Fibroblast of skin of abdomen (primary cell): ENCODE results near the gene LRRC32.
"Not testable (repeated sequence)": the region's sequence is repeated elsewhere in the genome, so short reads cannot be mapped to it uniquely, and the experiment has no call there.

Experiments
- DNase-seq: peaks from one replicate; pipeline ENCODE4 v3.0.0-alpha.2; 2013

Gene LRRC32

DNA sequence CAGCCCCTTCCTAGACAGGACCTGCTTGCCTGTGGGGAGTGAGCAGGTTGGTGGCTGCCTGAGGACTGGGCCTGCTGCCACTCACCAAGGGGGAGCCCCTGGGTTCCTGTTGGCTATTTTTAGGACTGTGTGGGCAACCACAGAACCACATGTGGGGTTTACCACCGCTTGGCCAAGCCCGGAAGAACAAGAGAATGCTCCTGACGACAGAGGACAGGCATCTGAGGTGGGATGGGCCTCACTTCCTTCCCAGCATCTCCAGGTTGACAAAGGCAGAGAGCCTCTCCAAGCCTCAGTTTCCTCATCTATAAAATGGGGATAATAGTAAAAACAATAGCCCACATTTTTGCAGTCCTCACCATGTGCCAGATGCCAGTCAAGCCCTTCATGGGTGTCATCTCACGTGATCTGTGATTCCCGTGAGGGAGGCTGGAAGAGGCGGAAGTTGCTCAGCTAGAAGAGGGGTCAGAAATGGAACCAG, 43.6 kb downstream of the LRRC32 start:
- peak; percentile 74 for DNase-seq

DNA sequence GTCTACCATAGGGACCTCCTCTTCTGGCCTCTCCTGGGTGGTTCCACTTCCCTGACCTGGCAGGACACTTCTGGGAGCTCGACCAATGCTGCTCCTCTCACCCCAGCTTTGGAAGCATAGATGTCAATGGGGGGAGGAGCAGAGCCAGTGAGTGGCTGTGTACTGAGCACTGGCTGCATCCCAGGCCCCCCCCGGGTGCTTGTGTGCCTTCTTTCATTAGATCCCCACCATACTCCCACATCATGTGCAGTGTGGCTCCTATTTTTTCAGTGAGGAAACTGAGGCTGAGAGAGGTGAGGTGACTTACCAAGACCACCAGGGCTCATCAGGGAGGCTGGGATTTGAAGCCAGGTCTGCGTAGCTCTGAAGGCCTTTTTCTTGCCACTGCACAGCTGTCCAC, 44.3 kb downstream of the LRRC32 start:
- DNase-seq: no peak

DNA sequence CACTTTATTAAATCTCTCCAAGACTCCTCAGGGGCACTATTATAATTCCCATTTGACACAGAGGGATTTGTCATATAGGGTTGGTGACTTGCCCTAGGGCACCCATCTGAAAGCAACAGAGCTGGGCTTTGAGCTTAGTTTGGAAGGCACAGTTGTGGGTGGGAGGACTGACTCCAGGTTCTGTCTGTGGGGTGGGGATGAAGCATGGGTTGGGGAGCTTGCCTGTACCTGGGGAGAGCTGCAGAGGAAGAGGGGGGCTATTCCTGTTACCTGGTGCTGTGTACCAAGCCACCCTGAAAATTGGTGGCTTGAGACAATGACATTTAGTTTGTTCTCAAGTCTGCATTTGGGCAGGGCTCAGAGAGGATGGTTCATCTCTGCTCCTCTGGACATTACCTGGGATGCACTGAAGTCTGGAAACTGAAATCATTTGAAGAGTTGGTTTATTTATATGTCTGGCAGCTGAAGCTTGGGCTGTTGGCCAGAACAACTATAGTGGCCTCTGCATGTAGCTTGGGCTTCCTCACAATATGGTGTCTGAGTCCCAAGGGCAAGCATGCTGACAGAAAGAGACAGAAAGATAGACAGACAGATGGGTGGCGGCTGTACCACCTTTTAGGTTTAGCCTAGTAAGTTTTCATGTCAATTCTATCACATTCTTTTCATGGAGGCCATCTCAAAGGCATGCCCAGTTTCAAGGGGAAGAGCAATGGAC, 44.9 kb downstream of the LRRC32 start:
- DNase-seq: no peak

DNA sequence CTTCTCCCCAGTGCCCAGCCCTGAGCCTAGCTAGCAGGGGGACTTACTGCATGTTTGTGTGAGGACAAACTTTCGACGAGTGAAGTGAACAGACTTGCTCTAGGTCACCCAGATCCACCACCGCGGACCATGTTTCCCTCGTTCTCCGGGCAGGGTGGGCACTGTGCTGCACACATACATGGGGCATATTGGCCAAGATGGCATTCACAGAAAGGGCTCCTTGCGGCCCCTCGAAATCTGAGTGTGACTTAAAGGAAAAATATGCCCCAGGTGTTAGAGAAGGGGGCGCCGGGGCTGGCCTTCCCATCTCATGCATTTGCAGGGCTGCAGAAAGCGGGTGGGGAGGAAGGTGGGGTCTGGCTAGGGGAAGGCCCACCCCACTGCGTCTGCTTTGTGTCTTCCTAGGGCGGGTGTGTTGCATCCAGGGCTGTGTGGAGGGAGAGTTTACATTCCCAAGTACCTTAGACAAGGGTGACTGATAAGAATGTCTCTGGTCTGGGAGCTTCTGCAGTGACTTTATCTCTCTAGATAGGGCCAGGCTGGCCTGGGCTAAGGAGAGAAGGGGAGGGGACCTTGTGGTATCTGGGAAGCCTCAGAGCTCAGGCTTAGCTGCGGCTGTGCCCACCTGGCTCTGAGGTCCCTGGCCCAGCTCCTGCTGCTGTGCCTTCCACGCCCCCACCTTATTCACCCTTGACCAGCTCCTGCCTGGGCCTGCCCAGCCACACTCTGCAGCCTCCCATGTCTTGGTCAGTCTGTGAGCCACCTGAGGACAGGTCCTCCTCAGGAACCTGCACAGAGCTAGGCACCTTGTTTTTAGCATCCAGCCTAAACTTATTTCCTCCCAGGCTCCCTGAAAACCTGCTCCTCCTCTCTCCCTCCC, 45.8 kb downstream of the LRRC32 start:
- no peak for DNase-seq

DNA sequence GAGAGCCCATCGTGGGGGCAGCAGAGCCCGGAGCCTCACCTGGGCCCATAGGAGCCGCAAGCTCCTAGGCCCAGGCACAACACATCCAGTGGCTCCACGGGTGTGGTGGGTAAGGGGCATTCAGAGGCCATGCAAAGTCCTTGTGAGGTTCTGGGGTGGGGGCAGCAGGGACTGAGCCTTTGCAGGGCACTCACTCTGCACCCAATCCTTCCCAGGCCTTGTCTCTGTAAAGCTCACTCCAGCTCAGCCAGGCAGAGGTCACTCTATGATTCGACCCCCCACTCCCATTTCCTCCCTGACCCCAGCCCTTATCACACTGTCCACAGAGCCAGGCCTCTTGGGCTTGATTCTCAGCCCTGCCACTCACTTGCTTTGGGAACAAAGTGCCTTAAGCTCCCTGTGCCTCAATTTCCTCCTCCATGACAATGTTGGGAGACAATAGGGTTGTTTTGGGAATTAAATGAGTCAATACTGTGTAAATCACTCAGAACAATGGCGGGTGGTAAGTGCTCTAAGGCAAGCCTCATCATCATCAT, 46.6 kb downstream of the LRRC32 start:
- DNase-seq: no peak

DNA sequence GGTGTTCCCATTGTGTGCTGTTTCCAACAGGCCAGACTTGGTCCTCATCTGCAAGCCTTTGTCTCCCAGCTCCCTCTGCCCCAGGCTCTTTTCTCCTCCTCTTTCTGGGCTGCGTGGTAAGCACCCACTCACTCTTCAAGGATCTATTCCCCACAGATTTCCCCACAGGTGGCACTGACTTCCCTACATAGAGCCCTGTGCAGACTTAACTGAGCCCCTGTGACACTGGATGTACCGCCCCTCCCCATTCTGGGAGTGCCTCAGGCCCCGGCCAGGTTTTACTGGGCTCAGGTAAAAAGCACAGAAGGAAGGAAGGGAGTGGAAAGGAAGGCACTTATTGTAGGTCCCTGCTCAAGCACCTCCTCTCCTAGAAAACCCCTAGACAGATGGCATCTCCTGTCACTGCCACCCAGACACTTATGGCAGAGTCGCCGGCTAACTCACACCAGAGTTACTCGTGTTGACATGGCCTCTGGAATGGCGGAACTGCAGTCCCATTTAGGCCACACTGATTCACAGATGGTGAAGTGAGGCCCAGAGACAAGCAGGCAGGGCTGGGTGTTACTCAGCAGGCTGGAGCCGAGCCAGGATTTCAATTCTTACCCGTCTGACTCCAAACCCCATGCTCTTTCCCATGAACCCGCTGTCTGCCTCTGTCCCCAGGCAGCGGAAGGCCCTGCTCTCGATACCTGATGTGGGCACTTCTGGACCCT, 47.2 kb downstream of the LRRC32 start:
- DNase-seq: peak; percentile 66

DNA sequence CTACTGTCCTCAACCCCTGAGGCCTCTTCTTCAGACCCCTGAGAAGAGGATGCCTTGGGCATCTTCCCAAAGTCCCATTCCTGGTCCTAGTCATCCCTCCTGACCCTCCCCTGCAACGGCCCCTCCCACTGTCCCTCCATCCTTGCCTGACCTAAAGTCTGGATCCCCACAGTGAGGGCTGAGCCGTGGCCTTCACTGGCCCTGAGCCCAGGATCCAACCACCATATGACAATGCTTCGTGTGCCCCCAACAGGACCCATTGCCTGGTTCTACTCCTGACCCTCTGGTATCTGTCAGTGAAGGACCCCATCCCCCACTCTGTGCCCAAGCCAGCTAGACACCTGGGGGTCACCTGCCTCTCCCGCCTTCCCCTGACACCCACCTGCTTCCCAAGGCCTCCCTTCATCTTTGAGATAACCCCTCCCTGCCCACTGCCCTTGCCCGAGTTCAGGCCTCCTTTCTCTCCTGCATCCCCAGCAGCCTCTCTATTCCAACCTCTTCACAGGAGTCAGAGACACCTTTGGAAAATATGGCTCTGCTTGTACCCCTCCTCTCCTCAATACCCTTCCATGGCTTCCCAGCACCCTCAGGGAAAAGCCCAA, 48.0 kb downstream of the LRRC32 start:
- no peak for DNase-seq

DNA sequence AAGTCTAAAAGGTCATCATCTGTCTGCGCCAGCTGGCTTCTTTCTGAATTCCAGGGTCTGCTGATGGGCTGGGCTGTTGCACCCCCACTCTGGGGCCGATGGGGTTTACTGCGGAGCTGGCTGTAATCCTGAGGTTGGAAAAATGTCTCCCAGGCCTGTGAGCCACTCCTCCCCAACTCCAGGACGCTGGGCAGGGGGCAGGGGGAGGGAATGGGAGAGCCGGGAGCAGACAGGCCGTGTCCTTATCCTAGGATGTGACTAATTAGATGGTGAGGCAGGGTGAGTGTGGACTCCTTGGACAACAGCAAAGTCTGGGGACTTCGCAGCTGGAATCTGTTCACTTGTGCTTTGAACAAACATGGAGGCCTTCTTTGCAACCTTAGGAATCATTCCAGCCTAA, 48.7 kb downstream of the LRRC32 start:
- peak; percentile 72 for DNase-seq

DNA sequence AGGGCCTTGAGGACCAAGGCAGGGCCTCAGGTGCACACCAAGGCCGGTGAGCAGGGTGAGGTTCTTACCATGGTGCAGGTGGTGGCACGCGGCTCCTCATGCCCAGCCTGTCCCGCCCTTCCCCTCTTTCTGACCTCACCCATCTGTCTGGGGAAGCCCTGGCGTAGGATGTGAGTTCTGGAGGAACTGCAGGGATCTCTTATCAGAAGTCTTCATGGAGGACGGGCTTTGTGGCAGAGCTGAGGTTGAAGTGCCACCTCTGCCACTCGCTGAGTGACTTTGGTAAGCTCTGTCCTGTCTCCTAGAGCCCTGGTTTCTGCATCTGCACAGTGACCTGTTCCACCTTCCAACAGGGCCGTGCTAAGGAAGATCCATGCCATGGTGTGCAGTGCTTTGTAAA, 49.1 kb downstream of the LRRC32 start:
- no peak for DNase-seq

DNA sequence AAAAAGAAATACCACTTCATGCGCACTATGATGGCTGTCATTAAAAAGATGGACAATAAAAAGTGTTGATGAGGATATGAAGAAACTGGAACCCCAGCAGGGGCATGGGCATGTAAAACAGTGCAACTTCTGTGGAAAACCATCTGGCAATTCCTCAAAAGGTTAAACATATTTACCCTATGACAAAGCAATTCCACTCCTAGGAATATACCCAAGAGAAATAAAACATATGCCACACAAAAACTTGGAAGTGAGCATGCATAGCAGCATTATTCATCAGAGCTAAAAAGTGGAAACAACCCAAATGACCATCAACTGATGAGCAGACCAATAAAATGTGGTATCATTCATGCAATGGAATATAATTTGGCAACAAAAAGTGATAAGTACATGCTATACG, 50.1 kb downstream of the LRRC32 start:
- DNase-seq: peak; percentile 93

DNA sequence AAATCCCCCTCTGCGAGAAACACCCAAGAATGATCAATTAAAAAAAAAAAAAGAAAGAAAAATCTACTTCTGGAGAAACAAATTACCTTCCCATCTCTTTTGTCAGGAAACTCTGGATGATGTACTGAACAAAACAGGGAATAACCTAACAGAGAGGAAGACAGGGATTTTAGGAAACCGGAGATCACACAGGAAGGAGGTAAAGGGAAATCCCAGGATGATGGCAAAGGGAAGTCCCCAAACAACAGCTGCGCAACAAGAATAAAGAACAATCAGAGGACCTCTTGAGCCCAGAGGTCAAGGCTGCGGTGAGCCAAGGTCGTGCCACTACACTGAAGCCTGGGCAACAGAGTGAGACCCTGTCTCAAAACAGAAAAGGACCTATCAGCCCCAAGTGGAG, 50.7 kb downstream of the LRRC32 start:
- DNase-seq: not testable (repeated sequence)

DNA sequence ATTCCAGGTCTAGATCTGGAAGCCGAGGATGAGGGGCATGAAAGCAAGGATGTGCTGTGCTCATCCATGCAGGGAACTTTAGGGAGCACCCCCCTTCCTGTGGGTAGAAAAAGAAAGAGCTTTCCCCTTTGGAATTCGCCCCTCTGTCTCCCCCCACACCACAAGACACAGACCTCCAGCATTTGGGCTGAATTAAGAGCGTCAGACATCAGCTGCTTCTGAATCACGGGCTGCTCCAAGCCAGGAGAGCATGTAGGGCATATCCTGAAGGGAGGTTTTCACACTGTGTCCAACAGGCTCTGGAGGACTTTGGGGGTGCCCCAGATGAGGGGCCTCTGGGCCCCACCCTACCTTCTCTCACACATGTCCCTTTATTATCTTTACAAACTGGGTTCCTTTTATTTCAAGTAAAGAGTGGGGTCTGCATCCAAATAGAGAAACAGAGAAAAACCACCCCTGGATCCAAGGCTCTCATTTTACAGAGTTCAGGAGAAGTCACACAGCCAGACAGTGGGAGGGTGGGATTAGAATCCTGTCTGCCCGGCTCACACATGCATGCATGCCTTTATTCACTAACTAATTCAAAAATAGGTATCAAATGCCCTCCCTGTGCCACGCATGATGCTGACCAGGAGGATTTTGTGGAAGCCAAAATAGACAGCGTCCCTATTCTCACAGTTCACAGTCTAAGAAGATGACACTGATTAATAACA, 52.8 kb downstream of the LRRC32 start:
- peak; percentile 95 for DNase-seq

DNA sequence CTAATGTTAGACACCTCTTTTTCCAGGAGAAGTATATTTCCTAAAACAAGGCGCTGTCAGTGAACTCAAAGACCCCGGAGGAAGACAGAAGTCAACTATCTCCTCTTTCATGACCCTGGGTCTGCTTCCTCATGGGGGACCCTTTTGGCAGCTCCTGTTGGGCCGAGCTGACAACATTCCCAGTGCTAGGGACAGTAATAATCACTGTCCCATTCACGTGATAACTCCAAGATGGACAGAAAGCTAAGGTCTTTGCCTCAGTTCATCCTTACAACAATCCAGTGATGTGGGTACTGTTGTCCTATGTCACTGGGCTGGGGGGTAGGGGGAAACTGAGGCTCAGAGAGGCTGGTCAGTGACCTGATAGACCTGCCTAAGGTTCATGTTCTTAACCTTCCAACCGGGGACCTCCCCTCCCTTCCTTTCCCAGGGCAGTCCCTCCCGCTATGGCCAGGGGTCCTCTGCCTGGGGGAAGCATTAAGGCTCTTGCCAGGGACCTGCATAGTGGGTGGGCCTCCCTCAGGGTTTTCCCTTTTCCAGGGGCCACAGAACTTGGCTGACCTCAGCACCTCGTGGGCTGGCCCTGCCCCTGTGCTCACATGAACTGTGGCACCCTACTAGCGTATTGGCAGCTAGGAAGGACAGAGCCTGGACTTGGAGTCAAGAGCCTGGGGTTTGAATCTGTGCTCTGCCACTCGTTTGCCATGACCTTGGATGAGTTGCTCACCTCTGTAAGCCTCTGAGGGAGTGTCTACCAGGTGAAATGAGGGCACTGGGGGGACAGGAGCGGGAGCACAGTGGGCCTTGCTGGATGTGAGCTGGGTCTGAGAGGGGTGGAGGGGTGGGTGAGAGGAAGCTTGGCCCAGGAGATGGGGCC, 53.6 kb downstream of the LRRC32 start:
- no peak for DNase-seq

DNA sequence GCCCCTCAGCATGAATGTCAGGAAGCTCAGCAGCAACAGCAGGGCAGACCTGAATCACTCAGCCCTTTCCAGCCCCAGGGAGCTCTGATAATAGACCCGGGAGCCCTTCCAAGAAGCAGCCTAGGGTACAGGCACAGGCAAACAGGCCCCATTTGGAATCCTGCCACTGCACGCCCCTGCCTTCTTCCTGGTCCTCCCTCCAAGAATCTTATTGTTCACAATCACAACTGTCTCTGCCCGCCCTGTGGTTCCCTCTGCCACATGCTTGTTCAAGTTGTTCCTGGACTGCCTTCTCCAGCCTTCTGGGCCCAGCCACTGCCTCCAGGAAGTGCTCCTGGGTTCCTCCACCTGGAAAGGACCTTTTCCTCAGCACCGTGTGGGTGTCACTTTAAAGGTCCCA, 54.6 kb downstream of the LRRC32 start:
- peak; percentile 76 for DNase-seq

DNA sequence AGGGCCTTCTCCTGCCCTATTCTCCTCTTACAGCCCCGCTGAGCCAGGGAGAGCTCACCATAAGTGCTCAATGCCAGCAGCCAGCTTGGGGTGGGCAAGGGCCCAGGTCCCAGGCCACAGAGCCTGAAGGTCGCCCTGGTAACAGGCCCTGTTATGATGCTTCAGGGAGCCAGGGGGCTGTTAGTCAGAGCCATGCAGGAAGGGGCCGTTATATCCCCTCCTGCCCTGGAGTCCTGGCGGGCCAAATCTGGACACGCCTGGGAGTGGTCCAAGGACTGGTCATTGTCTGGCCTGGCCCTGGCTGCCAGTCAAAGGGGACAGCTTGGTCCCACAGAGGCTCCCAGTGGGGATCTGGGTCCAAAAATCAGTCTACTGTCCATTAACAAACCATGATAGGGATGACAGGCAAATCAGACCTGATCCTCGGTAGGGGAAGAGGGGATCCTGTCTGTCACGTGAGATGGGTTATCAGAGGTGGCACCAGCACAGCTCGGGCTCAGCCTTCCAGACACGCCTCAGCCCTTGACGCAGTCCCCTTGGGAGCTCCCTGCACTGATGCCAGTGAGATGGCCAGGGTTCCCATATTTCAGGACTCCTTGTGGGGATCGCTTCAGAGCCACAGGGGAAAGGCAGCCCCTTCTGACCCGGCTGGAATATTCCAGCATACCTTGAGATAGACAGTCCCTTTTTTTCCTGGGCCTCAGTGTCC, 55.9 kb downstream of the LRRC32 start:
- DNase-seq: no peak

DNA sequence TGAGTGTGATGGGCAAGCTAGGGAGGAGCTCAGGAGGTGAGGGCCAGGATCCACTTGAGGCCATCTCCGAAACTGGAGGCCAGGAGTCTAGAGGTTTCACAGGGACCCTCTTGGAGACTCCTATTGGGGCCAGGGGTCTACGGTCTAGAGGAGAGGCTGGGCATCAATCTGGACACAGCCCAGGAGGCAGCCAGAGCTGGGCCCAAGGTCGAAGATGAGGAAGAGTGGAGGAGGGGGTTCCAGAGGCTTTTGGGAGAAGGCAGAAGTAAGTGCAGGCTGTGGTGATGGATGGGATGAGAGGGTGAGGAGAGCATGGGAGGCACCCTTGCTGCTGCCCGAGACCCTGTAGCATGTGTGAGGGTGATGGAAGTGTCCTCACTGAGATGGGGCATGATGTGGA, 56.6 kb downstream of the LRRC32 start:
- no peak for DNase-seq

DNA sequence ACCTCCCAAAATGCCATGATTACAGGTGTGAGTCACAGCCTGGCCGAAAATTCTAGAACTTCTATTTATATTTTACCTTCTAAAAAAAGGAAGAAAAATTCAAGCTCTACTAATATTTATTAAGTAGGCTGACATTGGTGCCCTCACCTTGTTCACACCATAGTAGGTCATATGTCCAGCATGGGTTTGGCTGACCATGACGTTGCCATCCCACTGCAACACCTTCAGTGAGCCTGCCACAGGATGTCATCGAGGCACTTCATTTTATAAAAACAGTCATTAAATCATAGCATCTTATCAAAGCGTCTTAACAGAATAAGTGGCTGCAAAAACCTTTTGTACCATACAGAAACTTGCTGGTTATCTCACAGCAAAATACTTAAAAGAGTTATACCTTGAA, 58.3 kb downstream of the LRRC32 start:
- no peak for DNase-seq

DNA sequence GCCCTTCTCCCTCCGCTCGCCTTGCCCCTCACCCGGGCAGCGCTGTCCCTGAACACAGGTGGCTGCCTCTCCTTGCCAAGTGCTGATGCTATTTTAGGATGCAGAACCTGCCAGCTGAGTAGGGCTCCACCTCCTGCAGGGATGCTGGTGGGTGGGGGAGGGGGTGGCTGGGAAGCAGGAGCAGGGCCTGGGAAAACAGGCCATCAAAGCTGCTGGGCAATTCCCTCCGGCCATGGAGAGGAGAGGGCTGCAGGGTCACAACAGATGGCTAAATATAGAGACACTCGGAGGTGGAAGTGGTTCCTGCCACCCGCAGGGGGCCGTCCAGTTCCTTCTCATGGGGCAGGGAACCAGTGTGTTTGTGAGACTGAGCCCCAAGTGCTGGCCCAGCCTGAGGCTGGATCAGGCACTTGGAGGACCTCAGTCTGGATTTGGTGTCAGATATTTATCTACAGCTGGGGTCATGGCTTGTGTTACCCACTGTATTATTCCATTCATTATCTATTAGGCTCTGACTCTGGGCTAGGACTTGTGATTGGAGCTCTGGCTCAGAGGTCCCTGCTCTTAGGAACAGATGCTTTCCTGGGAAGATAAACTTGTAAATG, 59.6 kb downstream of the LRRC32 start:
- no peak for DNase-seq

DNA sequence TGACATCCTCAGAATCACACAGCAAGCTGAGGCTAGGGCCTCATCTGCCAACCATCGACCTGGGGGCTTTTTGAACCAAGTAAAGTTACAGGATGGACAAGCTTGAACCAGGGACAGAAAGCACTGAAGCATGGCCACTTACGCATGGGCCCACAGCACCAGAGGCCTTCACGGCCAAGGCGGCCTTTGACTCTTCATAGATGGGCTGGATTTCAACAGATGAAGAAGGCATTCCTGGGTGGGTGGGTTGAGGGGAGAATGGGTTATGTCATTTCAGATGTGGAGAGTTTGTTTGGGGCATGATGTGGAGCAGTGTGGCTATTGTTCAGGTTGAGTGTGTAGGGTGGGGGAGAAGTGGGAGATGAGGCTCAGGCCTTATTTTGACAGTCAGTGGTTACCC, 60.2 kb downstream of the LRRC32 start:
- DNase-seq: no peak
